GM18951 (cell line): ENCODE data around the gene IFT25.
"Not testable (repeated sequence)": the region's sequence is repeated elsewhere in the genome, so short reads cannot be mapped to it uniquely, and the experiment has no call there.

ENCODE experiments used
- POLR2A ChIP-seq: IDR thresholded peaks from 4 replicates; pipeline ENCODE4 v1.6.1; 2011; ENCODE audit warnings: mild to moderate bottlenecking; ENCODE audit not compliant: insufficient read length, insufficient read depth; ENCODE audit errors: extremely low read depth
- in situ Hi-C: fragments of 300-500 bp; cut with MboI; formaldehyde crosslinking; loops from one replicate; pipeline ENCODE4 v1.12.0; 2022; ENCODE audit warnings: low sequenced_read_pairs, mixed read lengths, inconsistent platforms; ENCODE audit not compliant: unreplicated experiment

The IFT25 gene

DNA sequence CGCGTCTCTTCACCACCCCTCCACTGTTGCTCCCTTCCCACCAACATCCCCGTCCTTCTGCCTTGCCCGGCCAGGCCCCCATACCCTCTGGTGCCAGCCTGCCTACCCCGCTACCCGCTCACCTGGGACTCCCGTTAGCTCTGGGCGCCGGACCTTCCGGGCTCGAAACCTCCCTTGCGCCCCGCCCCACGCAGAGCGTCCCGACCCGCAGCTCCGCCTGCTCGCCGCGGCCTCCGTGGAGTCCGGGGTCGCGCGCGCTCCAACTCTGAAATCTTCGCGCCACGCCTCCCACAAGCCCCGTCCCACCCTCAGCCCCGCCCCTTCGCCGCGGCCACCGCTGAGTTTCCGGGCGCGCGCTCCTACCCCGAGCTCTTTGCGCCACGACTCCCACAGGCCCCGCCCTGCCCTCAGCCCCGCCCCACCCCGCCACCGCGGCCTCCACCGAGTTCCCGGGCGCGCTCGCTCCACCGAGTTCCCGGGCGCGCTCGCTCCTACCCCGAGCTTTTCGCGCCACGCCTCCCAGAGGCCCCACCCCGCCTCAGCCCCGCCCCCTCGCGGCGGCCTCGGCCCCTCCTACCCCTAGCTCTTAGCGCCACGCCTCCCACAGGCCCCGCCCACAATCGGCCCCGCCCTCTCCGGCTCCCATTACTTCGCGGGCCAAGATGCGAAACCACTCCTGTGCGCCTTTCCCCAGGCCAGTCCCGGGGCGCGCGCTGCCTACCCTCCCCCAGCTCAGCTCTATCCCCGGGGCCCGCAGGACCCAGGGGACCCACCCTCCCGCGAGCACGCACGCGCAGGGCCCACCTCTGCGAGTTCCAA, at the start of gene IFT25:
TSS of gene IFT25 (minus strand) at position 267 of the 819 bp plus-strand sequence. CDS start 5,617 bp downstream, outside the sequence.
- TF ChIP-seq POLR2A = peak; percentile 87
- in situ Hi-C loops = no loop called here

DNA sequence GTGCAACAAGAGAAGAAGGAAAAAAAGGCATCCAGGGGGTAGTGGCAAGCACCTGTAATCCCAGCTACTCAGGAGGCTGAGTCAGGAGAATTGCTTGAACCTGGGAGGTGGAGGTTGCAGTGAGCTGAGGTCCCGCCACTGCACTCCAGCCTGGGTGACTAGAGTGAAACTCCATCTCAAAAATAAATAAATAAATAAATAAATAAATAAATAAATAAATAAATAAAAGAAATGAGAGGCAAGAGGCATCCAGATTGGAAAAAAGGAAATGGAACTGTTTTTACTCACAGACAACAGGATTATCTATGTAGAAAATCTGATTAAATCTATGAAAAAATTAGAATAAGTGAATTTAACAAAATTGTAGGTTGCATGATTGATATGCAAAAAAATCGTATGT, 49.0 kb upstream of the IFT25 start:
- in situ Hi-C loops = not testable (repeated sequence)

DNA sequence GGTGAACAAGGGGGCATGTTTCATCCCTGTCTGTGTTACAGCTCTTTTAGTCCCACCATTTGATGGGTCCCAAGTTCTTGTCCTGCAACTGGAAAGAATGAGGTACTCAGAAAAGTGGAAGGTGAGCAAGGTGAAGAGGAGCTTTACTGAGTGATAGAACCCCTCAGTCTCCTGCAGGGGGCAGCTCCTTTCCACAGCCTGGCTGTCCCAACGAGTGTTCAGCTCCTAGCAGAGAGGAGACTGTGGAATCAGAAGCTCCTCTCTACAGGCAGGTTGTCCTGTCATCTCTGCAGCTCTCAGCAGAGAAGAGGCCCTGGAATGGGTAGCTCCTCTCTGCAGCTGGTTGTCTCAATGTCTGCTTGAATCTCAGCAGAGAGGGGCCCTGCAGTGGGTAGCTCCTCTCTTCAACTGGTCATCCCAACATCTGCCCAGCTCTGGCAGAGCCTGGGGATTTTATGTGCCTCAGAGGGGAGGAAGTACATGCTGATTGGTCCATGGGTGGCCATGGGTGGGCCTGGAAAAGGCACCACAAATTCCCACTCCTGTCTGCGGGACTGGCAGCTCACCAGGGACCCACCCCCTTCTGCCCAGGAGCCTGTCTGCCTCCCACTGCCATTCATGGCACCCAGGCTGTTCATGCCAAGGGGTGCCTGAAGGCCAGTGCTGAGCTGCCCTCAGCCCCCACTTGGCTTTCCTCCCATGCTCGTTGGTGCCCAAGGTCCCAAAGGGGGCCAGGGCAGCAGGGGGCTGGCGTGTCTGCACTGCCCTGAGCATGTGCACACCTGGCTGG, 46.8 kb upstream of the IFT25 start:
- no peak for TF ChIP-seq POLR2A
- in situ Hi-C loops = no loop called here

DNA sequence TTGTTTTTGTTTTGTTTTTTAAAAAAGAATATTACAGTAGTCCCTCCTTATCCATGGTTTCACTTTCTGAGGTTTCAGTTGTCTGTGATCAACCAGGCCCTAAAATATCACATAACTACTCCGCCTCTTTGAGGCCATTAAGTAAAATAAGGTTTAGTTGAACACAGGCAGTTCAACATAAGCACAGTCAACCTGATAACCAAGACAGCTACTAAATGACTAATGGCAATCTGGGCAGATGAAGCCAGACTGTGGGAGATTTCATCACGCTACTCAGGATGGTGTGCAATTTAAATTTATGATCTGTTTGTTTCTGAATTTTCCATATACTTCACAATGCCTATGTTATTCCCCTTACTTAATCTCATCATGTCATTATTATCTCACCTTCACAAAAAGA, 42.4 kb upstream of the IFT25 start:
- in situ Hi-C loops = no loop called here
- TF ChIP-seq POLR2A = no peak

DNA sequence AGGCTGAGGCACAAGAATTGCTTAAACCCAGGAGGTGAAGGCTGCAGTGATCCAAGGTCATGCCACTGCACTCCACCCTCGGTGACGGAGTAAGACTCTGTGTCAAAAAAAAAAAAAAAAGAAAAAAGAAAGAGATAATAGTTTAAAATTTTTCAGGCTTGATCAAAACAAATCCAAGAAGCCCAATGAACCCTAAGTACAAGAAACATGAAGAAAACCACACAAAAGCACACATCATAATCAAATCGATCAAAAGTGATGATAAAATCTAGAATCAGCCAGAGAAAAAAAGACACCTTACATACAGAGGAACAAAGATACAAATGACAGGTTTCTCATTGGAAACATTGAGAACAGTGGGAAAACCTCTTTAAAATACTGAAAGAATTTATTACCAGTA, 41.0 kb upstream of the IFT25 start:
- in situ Hi-C loops = no loop called here
- TF ChIP-seq POLR2A = no peak

DNA sequence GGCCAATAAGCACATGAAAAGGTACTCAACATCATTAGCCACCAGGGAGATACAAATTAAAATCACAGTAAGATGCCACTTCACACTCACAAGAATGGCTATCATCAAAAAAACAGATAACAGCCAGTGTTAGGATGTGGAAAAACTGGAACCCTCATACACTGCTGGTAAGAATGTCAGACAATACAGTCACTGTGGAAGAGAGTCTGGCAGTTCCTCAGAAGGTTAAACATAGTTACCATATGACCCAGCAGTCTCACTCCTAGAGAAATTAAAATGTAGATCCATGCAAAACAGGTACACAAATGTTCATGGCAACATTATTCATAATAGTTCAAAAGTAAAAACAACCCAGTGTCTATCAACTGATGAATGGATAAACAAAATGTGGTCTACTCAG, 39.2 kb upstream of the IFT25 start:
- no peak for TF ChIP-seq POLR2A
- in situ Hi-C loops = no loop called here

DNA sequence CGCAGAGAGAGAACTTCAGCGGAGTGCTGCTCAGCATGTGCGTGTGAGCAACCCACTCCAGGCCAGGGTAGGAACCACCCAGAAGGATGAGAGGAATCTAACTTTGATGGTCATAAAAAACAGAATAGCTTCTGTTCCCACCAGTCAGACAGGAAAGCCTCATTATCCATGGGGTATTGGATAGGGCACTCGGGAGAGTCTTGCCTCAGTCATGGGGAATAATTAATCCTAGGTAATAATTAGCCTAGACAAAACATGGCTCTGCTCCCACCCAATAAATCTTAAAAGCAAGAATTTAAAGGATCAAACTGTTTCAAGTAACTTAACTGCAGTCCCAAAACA, 37.2 kb upstream of the IFT25 start:
- no peak for TF ChIP-seq POLR2A
- in situ Hi-C loops = no loop called here

DNA sequence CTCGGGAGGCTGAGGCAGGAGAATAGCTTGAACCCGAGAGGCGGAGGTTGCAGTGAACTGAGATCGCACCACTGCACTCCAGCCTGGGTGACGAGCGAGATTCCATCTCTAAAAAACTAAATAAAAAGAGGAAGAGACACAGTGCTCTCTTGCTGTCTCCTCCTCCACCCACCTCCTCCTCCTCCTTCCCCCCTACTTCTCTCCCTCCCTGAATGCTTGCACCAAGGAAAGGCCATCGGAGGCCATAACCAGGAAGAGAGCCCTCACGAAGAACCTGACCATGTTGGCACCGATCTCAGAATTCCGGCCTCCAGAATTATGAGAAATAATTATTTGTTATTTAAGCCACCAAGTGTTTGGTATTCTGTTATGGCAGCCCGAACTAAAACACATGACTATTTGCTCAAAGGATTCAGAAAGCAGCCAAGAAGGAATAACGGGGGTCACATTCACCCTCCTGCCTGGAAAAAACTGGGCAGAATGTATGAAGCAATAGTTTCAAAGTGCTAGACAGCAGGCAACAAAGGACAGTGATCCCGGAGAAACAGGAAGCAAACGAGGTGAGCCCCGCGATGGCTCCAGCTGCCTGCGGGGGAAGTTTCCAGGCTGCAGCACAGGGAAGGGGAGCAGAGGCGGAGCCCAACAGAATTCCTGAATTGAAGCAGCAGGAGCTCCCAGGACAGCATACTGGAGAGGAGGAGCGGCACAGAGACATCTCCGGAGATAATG, 36.7 kb upstream of the IFT25 start:
- no peak for TF ChIP-seq POLR2A

DNA sequence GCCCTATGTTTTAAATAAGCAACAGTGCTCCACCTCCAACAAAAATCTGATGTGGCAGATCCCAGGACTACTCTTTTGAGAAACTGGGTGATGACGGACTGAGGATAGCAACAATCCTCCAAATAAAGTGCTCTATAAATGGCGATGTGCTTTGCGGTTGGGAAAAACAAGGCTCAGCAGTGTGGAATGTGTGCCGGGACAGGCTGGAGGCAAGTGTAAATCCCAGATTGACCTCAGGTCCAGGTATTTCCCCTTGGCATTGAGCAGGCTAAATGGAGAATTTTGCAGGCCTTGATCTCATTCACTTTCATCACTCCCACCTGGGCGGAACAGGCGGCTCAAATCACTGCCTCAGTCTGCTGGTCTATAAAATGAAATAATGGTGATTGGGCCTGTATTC, 35.7 kb upstream of the IFT25 start:
- in situ Hi-C loops = no loop called here
- no peak for TF ChIP-seq POLR2A

More for the DNA sequence above, 36.7 kb upstream of the IFT25 start:
- in situ Hi-C loops = no loop called here

DNA sequence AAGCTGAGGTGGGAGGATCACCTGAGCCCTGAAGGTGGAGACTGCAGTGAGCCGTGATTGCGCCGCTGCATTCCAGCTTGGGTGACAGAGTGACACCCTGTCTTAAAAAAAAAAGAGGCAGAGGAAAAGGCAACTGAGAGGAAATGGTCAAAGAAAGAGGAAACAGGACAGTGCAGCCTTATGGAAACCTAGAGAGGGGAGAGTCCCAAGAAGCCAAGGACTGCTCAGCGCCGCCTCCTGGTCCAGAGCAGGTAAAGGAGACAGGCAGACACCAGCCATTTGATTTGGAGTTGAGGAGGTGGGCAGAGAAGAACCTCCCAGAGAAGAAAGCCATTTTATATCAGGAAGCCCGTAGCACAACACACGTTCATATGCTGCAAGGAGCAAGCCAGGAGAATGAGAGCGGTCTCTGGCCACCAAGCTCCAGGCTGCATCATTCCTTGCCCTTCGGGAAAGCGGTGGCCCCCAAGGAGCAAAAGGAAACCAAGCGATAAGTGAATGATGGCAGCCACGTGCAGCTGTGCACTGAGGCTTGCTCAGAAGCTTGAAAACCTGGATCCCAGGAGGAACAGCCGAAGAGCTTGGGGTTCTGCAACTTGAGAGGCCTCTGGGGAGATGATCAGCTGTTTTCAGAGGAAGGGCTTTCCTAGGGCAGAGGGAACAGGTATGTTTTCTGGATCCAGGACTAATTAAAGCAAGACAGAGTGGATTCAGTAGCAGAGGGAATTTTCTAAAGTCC, 34.4 kb upstream of the IFT25 start:
- no peak for TF ChIP-seq POLR2A
- in situ Hi-C loops = no loop called here

DNA sequence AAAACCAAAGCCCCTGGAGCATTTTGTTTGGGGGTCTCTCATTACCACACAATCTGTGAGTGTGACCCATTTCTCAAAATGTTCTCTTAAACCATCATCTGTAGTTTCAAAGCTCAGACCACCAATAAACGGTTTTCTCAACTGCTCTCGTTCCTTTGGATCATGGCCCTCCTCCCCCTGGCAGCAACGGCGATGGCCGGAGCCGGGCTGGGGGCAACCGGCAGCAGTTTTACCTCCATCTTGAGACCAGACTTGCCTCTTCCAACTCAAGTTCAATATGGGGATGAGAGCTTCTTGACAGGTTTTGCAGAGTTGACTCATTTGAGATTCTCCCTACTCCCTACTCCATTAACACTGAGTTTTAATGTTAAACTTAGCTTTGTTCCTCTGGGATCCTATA, 30.4 kb upstream of the IFT25 start:
- no peak for TF ChIP-seq POLR2A
- in situ Hi-C loops = no loop called here

DNA sequence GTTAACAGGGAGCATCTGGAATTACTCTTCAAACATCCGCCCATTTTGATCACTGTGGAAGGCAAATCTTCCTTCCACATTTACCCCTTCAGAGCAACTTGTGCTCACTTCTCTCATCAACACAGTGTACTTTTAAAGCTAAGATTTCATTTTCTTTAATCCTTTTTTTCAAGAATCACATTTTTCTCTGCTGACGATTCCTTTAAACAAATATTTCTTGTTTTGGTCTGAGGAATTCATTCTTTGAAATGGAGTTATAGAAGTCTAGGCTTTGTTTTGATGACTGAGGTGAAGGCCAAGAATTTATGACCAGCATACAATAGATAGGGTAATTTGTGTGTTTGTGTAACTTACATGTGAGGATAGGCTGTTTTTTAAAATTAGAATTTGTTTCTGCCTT, 26.2 kb upstream of the IFT25 start:
- in situ Hi-C loops = no loop called here
- TF ChIP-seq POLR2A = no peak

DNA sequence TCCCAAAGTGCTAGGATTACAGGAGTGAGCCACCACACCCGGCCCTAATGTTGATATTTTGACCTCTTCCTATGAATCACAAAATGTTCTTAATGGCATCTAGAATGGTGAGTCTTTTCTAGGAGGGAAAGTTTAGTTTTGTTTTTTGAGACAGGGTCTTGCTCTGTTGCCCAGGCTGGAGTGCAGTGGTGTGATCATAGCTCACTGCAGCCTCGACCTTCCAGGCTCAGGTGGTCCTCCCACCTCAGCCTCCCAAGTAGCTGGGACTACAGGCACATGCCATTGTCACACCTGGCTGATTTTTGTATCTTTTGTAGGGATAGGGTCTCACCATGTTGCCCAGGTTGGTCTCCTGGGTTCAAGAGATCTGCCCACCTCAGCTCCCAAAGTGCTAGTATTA, 23.8 kb upstream of the IFT25 start:
- in situ Hi-C loops = loop anchor here (10.0 kb wide), 1 partner anchor 115 kb away; no protein-coding TSS in a partner anchor

DNA sequence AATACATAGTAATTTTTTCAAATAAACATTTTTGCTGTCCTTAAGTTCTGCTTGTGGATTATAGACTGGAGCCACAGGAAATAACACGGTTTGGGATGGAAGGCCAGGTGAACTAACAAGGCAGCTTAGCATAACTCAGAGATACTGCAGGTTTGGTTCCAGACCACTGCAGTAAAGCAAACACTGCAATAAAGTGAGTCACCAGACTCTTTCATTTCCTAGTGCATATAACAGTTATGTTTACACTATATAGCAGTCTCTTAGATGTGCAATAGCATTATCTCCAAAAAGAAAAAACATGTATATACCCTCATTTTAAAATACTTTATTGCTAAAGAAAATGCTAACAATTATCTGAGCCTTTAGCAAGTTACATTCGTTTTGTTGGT, 22.6 kb upstream of the IFT25 start:
- in situ Hi-C loops = loop anchor here (10.0 kb wide), 1 partner anchor 113 kb away; no protein-coding TSS in a partner anchor
- TF ChIP-seq POLR2A = no peak
